SK-N-MC (cell line): ENCODE results near the gene POLK.

ENCODE experiments used
- EZH2 ChIP-seq: fragments of 200-600 bp; sonication (generic); IDR thresholded peaks from one replicate; pipeline ENCODE4 v1.6.1; 2017; ENCODE audit warnings: antibody characterized with exemption
- POLR2AphosphoS5 ChIP-seq: IDR thresholded peaks from 2 replicates; pipeline ENCODE4 v1.6.1; 2012; ENCODE audit warnings: mild to moderate bottlenecking, low read depth, low read length, borderline replicate concordance

GRCh38 chr5:75611311-75612225 is 99.9 kb downstream of the POLK start, which contains the start of gene ANKDD1B:
- no peak for TF ChIP-seq EZH2
- no peak for TF ChIP-seq POLR2AphosphoS5
